Esophagus (tissue), 2 donors: ENCODE data around the gene TELO2. TPM values are rescaled to one million over a fixed set of nuclear protein-coding genes. Genes with fewer than 3 reads are reported as not detected.

Experiments used
- H3K27ac ChIP-seq, 2 donors: one replicate each; pipeline ENCODE4 v1.5.1; 2013; ENCODE audit warnings: low read depth in 2 of 2, mild to moderate bottlenecking in 2 of 2, inconsistent platforms in 1 of 2, low read length in 1 of 2, moderate library complexity in 1 of 2
- H3K27me3 ChIP-seq, 2 donors: one replicate each; pipeline ENCODE4 v1.6.1; 2013; ENCODE audit warnings: low read length in 2 of 2, control low read depth in 1 of 2, mild to moderate bottlenecking in 1 of 2; ENCODE audit not compliant: insufficient read depth in 2 of 2, control insufficient read depth in 1 of 2
- H3K36me3 ChIP-seq, 2 donors: one replicate each; pipeline ENCODE4 v1.6.1; 2013; ENCODE audit warnings: low read length in 1 of 2; ENCODE audit not compliant: control insufficient read depth in 2 of 2, insufficient read depth in 2 of 2
- H3K4me1 ChIP-seq, 2 donors: one replicate each; pipeline ENCODE4 v1.6.1; 2013; ENCODE audit warnings: low read length in 1 of 2; ENCODE audit not compliant: control insufficient read depth in 2 of 2, insufficient read depth in 2 of 2
- H3K4me3 ChIP-seq, 2 donors: one replicate each; pipeline ENCODE4 v1.5.1; 2013; ENCODE audit warnings: low read length in 2 of 2, mild to moderate bottlenecking in 2 of 2, low read depth in 1 of 2, moderate library complexity in 1 of 2
- H3K9me3 ChIP-seq, 2 donors: one replicate each; pipeline ENCODE4 v1.6.1; 2013; ENCODE audit warnings: mild to moderate bottlenecking in 2 of 2, low read depth in 1 of 2, low read length in 1 of 2, moderate library complexity in 1 of 2; ENCODE audit not compliant: control insufficient read depth in 2 of 2, insufficient read depth in 1 of 2
- WGBS, 2 donors: extraction: QIAGEN DNeasy Blood & Tissue Kit; methylation state at CpG; one replicate each; pipeline ENCODE4 v1.1.7; 2013; 5-methylcytosine and 5-hydroxymethylcytosine counted together
- polyA plus RNA-seq, 2 donors: library from polyadenylated mRNA; stranded (reverse); fragments of 200-250 nt; gene quantifications; one replicate each; pipeline ENCODE4 v1.2.3, GENCODE V29; 2013
- donor health status: healthy with polysubstance abuse.
- donor health status: Bipolar disorder and iron deficiency.

Gene TELO2
- polyA plus RNA-seq, 2 donors = 32.6 to 60.8 TPM

DNA sequence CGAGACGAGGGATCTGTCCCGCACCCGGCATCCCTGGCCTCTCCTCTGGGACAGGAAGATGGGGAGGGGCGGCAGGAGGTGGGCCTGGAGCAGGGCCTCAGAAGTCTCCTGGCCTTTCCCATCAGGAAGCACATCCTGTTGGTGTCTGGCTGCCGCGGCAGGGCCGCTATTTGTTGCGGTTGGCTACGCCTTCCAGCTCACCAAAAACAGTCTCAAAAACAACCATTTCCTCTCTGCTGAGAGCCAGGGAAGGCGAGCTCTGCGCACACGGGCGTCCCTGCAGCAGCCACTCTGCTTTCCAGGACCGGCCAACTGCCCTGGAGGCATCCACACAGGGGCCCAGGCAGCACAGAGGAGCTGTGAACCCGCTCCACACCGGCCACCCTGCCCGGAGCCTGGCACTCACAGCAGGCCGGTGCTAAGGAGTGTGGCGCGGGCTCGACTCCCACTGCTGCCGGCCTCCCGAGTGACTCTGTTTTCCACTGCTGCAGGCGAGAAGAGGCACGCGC, 40.3 kb downstream of the TELO2 start, which contains the start of gene TMEM204:
Gene TMEM204, plus strand, starts transcription at position 224 of the 509 bp plus-strand sequence. CDS start 610 bp downstream, outside the sequence.
- Histone ChIP-seq H3K4me3 (peak within 1 kb of the TSS; percentile 48 to 64), H3K4me1 (peaks cover 0 to 47% of the 10 kb centered on the region in 2 donors), H3K36me3 (peaks cover 0 to 22% of the 10 kb centered on the region in 2 donors), H3K9me3 (no peaks in the 10 kb centered on the region), H3K27me3 (no peaks in the 10 kb centered on the region), H3K27ac (peak within 1 kb of the TSS; percentile 88 to 95)
- 50 to 54% methylated on average over 27 of the region's 27 CpGs for WGBS, 2 donors

DNA sequence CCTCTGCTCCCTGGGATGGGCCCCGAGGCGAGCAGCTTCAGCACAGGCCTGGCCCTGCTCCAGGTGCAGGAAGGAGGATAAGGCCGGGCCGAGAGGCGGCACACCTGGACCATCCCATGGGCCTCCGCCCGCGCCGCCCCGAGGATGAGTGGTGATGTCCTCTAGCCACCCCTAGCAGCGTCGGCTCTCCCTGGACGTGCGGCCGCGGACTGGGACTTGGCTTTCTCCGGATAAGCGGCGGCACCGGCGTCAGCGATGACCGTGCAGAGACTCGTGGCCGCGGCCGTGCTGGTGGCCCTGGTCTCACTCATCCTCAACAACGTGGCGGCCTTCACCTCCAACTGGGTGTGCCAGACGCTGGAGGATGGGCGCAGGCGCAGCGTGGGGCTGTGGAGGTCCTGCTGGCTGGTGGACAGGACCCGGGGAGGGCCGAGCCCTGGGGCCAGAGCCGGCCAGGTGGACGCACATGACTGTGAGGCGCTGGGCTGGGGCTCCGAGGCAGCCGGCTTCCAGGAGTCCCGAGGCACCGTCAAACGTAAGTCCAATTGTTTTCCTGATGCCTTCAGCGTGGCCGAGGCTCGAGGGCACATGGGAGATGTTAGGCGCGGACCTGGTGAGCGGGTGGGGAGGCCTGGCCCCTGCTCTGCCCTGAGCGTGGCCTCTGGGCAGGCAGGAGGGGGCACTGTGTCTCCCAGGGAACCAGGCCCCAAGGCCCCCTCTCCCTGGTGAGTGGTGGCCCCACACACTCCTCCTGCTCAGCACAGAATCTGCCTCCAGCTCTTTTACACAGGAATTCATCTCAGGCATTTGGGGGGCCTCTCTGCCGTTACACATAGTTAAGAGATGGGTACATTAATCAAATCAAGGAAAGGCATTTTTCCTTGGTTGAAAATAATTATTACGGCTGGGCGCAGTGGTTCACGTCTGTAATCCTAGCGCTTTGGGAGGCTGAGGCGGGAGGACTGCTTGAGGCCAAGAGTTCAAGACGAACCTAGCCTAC, 41.2 kb downstream of the TELO2 start:
- Histone ChIP-seq H3K4me1 (peaks cover 0 to 44% of the 10 kb centered on the region in 2 donors), H3K4me3 (peak overlapping the region; percentile 48 to 64), H3K27me3 (no peaks in the 10 kb centered on the region), H3K27ac (peak overlapping the region; percentile 88 to 95), H3K9me3 (no peaks in the 10 kb centered on the region), H3K36me3 (peaks cover 0 to 28% of the 10 kb centered on the region in 2 donors)
- WGBS, 2 donors = 53 to 60% methylated on average over 55 to 57 of the region's 57 CpGs

DNA sequence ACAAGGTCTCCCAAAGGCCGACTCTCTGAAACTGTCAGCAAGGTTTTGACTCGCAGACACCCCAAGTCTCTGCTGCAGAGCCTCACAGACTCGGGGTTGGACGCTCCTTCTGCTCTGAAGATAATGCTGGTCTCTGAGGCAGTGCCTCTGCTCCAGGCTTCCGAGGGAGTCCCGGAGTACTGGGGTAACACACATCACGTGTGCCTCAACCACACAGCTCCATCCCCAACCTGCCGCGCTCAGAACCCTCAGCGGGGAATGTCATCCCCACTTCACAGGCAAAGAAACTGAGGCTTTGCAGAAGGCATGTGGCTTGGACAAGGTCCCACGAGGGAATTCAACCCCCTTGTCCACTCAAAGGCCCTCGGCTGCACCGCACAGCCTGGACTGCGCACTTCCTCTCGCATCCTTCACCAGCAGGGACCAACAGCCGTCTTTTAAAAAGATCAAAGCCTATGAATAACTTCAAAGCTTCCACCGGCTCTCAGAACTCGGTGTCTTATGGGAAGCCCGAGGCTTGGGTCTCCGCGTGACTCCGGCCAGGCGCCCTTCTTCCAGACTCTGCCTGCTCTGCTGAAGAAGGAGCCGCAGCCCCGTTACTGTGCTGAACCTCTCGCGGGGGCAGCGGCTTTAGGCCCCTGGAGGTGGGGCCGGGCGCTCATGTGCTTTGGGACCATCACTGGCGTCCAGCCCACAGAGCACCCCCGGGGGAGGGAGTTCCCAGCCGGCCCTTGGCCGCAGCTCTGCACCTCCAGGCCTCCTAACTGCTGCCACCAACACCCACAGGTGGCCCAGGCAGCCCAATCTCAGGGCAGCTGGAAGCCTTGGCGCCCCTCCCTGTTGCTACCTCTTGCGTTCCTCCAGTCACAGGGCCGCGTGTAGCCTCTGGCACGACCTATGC, 42.5 kb downstream of the TELO2 start:
- H3K4me1 ChIP-seq = peaks cover 5 to 38% of the 10 kb centered on the region in 2 donors
- 57 to 60% methylated on average over 39 of the region's 39 CpGs for WGBS, 2 donors
- H3K27me3 ChIP-seq = no peaks in the 10 kb centered on the region
- H3K9me3 ChIP-seq = no peaks in the 10 kb centered on the region
- peaks cover 0 to 31% of the 10 kb centered on the region in 2 donors for H3K36me3 ChIP-seq
- peak overlapping the region; percentile 4 to 47 for H3K27ac ChIP-seq
- H3K4me3 ChIP-seq = peak overlapping the region; percentile 48 to 64

DNA sequence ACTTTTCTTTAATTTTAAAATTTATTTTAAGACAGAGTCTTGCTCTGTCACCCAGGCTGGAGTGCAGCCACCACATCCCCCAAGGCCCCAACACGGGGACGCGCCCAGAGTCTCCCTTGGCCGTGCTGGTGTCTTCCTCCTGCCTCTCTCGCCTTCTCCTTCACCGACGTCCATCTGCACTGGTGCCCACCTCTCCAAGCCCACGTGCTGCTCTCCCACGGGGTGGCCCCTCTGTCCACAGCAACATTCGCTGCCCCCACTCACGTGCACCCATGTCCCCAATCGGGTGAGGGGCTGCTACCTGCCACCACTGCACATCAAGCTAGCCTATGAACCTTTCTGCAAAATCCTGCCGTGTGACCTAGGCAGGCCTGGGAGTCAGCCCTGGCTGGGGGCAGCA, 43.4 kb downstream of the TELO2 start:
- Histone ChIP-seq H3K4me1 (peaks cover 5 to 30% of the 10 kb centered on the region in 2 donors), H3K27me3 (no peaks in the 10 kb centered on the region), H3K4me3 (no peak overlapping the region), H3K27ac (no peak overlapping the region), H3K9me3 (no peaks in the 10 kb centered on the region), H3K36me3 (peaks cover 0 to 32% of the 10 kb centered on the region in 2 donors)
- WGBS, 2 donors = 81 to 88% methylated on average over 13 of the region's 13 CpGs

DNA sequence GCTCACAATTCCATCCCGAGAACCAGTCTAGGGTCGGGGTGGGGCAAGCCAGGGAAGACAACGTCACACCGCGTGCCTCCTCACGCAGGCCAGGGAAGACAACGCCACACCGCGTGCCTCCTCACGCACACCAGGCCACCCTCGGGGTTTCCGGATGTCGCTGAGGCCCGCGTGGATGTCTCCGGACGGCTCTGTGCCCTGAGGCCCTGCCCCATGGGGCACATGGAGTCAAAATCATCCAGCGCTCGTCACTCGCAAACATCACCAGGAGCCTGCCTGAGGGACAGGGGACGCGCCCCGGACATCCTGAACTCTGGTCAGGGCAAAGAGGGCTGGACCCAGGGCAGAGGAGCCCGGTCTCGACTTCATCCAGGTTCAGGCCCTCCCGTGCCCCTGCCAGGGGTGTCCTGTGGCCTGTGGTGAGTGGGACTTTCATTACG, 44.0 kb downstream of the TELO2 start:
- Histone ChIP-seq H3K27me3 (no peaks in the 10 kb centered on the region), H3K27ac (peak overlapping the region in 1 of 2 donors; percentile 15), H3K4me3 (no peak overlapping the region), H3K4me1 (peaks cover 8 to 27% of the 10 kb centered on the region in 2 donors), H3K36me3 (peaks cover 0 to 37% of the 10 kb centered on the region in 2 donors), H3K9me3 (no peaks in the 10 kb centered on the region)
- WGBS, 2 donors = 79 to 82% methylated on average over 27 of the region's 27 CpGs

DNA sequence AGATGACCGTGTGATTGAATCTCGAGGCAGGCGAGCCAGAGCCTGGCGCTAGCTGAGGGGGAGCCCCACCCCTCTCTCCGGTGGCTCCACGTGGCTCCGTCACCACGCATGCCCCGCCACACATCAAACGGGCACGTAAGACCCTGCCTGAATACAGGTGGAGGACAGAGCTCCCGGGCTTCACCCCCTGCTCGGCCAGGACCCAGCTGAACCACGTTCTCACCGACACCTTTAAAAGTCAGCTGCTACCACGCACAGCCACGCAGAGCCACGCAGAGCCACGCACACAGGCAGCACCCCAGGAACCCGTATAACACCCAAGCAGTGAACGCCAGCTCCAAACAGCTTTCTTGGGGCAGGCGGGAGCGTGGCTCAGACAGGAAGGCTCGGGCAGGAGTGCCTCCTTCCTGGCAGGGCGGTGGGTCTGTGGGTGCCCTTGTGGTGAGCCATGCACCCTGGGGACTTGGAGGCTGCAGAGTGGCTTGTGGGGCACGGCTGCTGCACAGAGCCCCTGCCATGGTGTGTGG, 44.7 kb downstream of the TELO2 start:
- WGBS, 2 donors = 78 to 82% methylated on average over 26 of the region's 26 CpGs
- H3K4me3 ChIP-seq = no peak overlapping the region
- no peaks in the 10 kb centered on the region for H3K27me3 ChIP-seq
- H3K9me3 ChIP-seq = no peaks in the 10 kb centered on the region
- H3K27ac ChIP-seq = no peak overlapping the region
- peaks cover 8 to 28% of the 10 kb centered on the region in 2 donors for H3K4me1 ChIP-seq
- peaks cover 0 to 41% of the 10 kb centered on the region in 2 donors for H3K36me3 ChIP-seq

DNA sequence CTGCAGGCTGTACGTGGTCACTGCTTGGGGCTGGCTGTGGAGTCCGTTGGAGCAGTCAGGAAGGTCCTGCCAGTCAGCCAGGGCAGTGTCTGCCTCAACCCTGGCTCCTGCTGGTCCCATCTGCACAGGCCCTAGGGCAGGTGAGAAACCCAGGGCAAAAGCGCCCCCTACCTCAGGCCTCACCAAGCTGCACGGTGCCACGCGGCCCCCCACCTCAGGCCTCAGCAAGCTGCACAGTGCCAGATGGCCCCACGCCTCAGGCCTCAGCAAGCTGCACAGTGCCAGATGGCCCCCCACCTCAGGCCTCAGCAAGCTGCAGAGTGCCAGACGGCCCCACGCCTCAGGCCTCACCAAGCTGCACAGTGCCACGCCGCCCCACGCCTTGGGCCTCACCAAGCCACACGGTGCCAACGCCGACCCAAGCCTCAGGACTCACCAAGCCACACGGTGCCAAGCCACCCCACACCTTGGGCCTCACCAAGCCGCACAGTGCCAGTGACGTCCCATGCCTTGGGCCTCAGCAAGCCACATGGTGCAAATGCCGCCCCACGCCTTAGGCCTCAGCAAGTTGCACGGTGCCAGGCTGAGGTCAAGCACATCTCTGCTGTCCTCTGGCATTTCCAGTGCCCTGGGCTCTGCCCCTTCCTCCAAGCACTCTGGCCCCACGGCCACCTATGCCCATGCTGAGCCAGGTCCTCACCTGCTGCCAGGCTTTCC, 45.8 kb downstream of the TELO2 start:
- WGBS, 2 donors = 83 to 89% methylated on average over 17 to 22 of the region's 22 CpGs

DNA sequence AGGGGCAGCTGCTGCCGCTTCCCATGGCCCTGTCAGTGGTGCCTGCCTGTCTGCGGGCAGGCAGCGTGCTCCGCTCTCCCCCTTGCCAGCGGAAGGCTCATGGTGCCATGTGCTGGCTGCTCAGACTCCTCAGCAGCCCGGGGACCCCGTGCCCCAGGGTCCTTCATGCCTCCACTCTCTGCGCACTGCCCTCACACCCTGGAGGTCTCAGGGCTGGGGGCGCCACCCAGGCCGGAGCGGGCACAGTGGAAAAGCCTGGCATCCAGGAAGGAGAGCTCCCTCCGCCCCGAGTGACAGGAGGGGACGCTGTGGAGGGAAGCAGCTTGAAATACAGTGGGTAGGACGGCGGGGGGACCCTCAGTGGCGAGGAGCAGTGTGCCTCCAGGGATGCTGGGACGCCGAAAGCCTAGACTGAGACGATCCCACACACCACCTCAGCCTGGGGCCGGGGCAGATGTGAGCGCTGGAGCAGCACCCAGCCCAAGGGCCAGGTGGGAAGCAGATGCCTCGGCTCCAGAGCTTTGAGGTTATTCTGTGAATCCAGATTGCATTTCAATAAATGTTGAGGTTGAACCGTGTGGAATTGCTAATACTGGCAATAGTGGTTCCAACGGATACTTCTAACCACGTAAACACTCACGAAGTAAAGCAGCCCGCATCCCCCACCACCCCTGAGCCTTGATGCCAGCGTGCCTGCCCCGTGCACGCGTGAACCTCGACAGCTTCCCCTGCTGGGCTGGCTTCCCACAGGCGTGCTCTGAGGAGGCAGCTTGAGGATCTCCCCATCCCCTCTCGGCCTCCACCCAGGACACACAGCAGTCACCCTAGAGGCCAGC, 46.8 kb downstream of the TELO2 start:
- no peaks in the 10 kb centered on the region for H3K27me3 ChIP-seq
- 87% methylated on average over 35 of the region's 35 CpGs for WGBS, 2 donors
- no peak overlapping the region for H3K4me3 ChIP-seq
- H3K4me1 ChIP-seq = peaks cover 11 to 23% of the 10 kb centered on the region in 2 donors
- peaks cover 0 to 38% of the 10 kb centered on the region in 2 donors for H3K36me3 ChIP-seq
- peak overlapping the region in 1 of 2 donors; percentile 1 for H3K27ac ChIP-seq
- H3K9me3 ChIP-seq = no peaks in the 10 kb centered on the region

More for the DNA sequence above, 45.8 kb downstream of the TELO2 start:
- Histone ChIP-seq H3K4me3 (no peak overlapping the region), H3K36me3 (peaks cover 0 to 38% of the 10 kb centered on the region in 2 donors), H3K4me1 (peaks cover 11 to 25% of the 10 kb centered on the region in 2 donors), H3K9me3 (no peaks in the 10 kb centered on the region), H3K27me3 (no peaks in the 10 kb centered on the region), H3K27ac (no peak overlapping the region)
